Measurements from ENCODE around the gene KCNC1. TPM values are rescaled to one million over a fixed set of nuclear protein-coding genes. Genes with fewer than 3 reads are reported as not detected.
A peak's percentile ranks its signal among the peaks of the same experiment; 100 is the strongest.

KCNC1 gene
- total and polyA plus RNA-seq, 7 experiments from 2014 or later: not detected

DNA sequence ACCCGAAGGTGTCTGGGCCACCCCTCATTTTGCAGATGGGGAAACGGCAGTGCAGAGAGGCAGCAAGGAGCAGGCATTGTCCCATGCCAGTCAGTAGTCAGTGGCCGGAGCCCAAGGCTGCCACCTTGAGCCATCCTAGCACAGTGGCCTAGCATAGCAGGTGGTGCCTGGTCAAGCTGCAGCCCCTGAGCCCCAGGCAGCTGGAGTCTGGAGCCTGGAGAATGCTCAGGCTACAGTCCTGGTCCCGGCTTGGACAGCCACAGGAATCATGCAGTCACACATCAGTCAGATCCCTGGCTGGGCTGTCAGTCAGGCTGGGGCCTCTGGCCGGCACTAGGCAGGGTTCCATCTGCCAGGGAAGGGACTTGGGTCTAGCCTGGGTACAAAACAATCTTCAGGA is 18.6 kb downstream of the KCNC1 start:
- H3K36me3 Mint-ChIP-seq: no peaks in the 10 kb centered on the region
- ChIA-PET POLR2A (no interaction called here), CTCF (interaction anchor here (0.6 kb wide), 1 partner anchor 1422 kb away, joined by 3 read pairs; no protein-coding TSS in a partner anchor)
- Histone ChIP-seq H3K36me3 (ENCODE audit: control insufficient read depth in 2 of 3, insufficient read depth in 3 of 3, low read length in 3 of 3) (no peaks in the 10 kb centered on the region), H3K9me3 (ENCODE audit: control insufficient read depth in 2 of 3, low read length in 3 of 3) (no peaks in the 10 kb centered on the region), H3K4me1 (ENCODE audit: control insufficient read depth in 2 of 2, insufficient read depth in 2 of 2, low read length in 2 of 2) (no peaks in the 10 kb centered on the region), H3K4me3 (ENCODE audit: low read length) (no peak overlapping the region), H3K27me3 (ENCODE audit: control insufficient read depth in 2 of 2, insufficient read depth in 2 of 2, low read length in 2 of 2) (no peaks in the 10 kb centered on the region), H3K27ac (ENCODE audit: low read depth, low read length) (no peak overlapping the region)
- intact Hi-C loops (cut with micrococcal nuclease): no loop called here
- DNase-seq (no peak), ATAC-seq (no peak)
- no peaks in the 10 kb centered on the region for H3K9me3 Mint-ChIP-seq
- no peak overlapping the region for H3K27ac Mint-ChIP-seq
- H3K4me3 Mint-ChIP-seq: no peak overlapping the region
- peaks cover 6 to 19% (median 13%) of the 10 kb centered on the region in 5 donors for H3K27me3 Mint-ChIP-seq
- H3K4me1 Mint-ChIP-seq: peaks cover 0 to 4% (median 0%) of the 10 kb centered on the region in 7 donors

DNA sequence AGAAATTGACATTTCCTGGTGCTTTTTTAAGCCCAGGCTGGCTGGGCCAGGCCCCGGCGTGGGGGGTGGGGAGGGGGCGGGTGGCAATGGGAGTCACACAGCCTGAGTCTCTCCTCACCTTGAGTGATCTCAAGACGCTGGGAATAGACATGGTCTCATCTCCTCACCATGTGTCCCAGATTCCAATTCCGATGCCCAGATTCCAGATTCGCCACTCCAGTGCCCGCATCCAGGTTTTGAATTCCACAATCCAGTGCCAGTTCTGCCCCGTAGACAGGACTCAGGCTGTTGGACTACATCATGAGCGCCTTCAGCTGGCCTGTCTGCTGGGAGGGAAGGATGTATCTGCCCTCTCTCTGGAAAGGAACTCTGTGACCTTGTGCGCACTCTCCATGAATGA is 19.1 kb downstream of the KCNC1 start:
- POLR2A ChIA-PET: no interaction called here
- no peaks in the 10 kb centered on the region for H3K27me3 ChIP-seq (ENCODE audit: control insufficient read depth in 2 of 2, insufficient read depth in 2 of 2, low read length in 2 of 2)
- Mint-ChIP-seq H3K36me3 (no peaks in the 10 kb centered on the region), H3K27me3 (peaks cover 6 to 19% (median 11%) of the 10 kb centered on the region in 5 donors), H3K27ac (no peak overlapping the region), H3K9me3 (no peaks in the 10 kb centered on the region), H3K4me3 (no peak overlapping the region), H3K4me1 (peaks cover 0 to 4% (median 0%) of the 10 kb centered on the region in 7 donors)
- H3K9me3 ChIP-seq (ENCODE audit: control insufficient read depth in 2 of 3, low read length in 3 of 3): no peaks in the 10 kb centered on the region
- H3K4me1 ChIP-seq (ENCODE audit: control insufficient read depth in 2 of 2, insufficient read depth in 2 of 2, low read length in 2 of 2): no peaks in the 10 kb centered on the region
- ATAC-seq (no peak), DNase-seq (no peak)
- no peak overlapping the region for H3K27ac ChIP-seq (ENCODE audit: low read depth, low read length)
- H3K4me3 ChIP-seq (ENCODE audit: low read length): no peak overlapping the region
- H3K36me3 ChIP-seq (ENCODE audit: control insufficient read depth in 2 of 3, insufficient read depth in 3 of 3, low read length in 3 of 3): no peaks in the 10 kb centered on the region
- intact Hi-C loops (cut with micrococcal nuclease): no loop called here
- CTCF ChIA-PET: no interaction called here

- no peak for ATAC-seq
- intact Hi-C loops (cut with micrococcal nuclease): no loop called here
- no peaks in the 10 kb centered on the region for H3K4me1 ChIP-seq (ENCODE audit: control insufficient read depth in 2 of 2, insufficient read depth in 2 of 2, low read length in 2 of 2)
- no peaks in the 10 kb centered on the region for H3K36me3 ChIP-seq (ENCODE audit: control insufficient read depth in 2 of 3, insufficient read depth in 3 of 3, low read length in 3 of 3)
- Mint-ChIP-seq H3K4me3 (no peak overlapping the region), H3K27ac (no peak overlapping the region), H3K9me3 (no peaks in the 10 kb centered on the region), H3K4me1 (peaks cover 0 to 4% (median 0%) of the 10 kb centered on the region in 7 donors), H3K27me3 (peaks cover 6 to 19% (median 10%) of the 10 kb centered on the region in 5 donors), H3K36me3 (no peaks in the 10 kb centered on the region)
- H3K4me3 ChIP-seq (ENCODE audit: low read length): no peak overlapping the region
- CTCF ChIA-PET: no interaction called here
- no peak overlapping the region for H3K27ac ChIP-seq (ENCODE audit: low read depth, low read length)
- no peaks in the 10 kb centered on the region for H3K9me3 ChIP-seq (ENCODE audit: control insufficient read depth in 2 of 3, low read length in 3 of 3)
- no peaks in the 10 kb centered on the region for H3K27me3 ChIP-seq (ENCODE audit: control insufficient read depth in 2 of 2, insufficient read depth in 2 of 2, low read length in 2 of 2)
- DNase-seq: no peak
- POLR2A ChIA-PET: no interaction called here
These were observed 21.3 kb downstream of the KCNC1 start for GRCh38 chr11:17755891-17756290.

DNA sequence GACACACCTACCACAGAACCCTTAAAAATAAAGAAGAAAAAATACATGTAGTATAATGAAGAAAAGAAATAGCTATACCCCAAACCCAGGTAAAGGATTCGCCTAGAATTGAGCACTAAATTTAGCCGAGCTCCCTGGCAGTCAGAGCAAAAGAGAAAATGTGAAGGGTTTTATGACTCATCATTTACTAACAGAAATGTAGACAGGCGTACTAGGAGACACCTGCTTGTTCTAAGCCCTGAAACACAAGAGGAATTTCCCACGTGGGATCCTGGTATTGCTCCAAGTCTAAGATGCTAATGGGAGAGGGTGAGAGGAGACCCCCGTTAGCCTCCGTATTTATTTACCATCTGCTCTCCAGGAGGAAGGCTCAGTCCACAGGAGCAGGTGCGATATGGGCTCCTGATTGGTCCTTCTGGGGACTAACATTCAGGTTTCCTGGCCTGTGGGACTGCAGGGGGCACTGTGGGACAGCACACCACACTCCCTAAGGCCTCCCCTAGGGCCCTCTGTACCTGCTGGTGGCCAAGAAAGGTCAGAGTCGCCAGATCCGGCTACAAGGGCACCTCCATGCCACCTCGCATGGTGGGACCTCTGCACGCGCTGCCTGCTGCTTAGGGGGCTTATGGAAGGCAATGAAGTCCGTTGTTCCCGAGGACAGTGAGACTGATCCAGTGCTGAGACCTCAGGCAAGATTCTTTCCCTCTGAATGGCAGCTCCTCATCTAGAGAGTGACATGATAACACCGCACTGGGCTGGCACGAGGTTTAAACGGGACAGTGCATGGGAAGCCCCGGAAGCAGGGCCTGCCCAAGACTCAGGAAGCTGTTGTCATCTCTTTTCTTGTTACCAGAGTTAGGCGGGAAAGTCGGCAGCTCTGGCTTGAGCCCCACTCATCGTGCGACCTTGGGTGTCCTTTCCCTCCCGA is 25.8 kb downstream of the KCNC1 start:
- Mint-ChIP-seq H3K27me3 (peaks cover 0 to 6% (median 4%) of the 10 kb centered on the region in 5 donors), H3K4me3 (no peak overlapping the region), H3K4me1 (no peaks in the 10 kb centered on the region), H3K27ac (no peak overlapping the region), H3K9me3 (no peaks in the 10 kb centered on the region), H3K36me3 (no peaks in the 10 kb centered on the region)
- intact Hi-C loops (cut with micrococcal nuclease): no loop called here
- Histone ChIP-seq H3K4me3 (ENCODE audit: low read length) (no peak overlapping the region), H3K4me1 (ENCODE audit: control insufficient read depth in 2 of 2, insufficient read depth in 2 of 2, low read length in 2 of 2) (no peaks in the 10 kb centered on the region), H3K9me3 (ENCODE audit: control insufficient read depth in 2 of 3, low read length in 3 of 3) (no peaks in the 10 kb centered on the region), H3K27ac (ENCODE audit: low read depth, low read length) (no peak overlapping the region), H3K36me3 (ENCODE audit: control insufficient read depth in 2 of 3, insufficient read depth in 3 of 3, low read length in 3 of 3) (no peaks in the 10 kb centered on the region), H3K27me3 (ENCODE audit: control insufficient read depth in 2 of 2, insufficient read depth in 2 of 2, low read length in 2 of 2) (no peaks in the 10 kb centered on the region)
- POLR2A ChIA-PET: no interaction called here
- no peak for ATAC-seq
- no peak for DNase-seq
- CTCF ChIA-PET: interaction anchor here (1.1 kb wide), 1 partner anchor 219 kb away, joined by 4 read pairs; no protein-coding TSS in a partner anchor

DNA sequence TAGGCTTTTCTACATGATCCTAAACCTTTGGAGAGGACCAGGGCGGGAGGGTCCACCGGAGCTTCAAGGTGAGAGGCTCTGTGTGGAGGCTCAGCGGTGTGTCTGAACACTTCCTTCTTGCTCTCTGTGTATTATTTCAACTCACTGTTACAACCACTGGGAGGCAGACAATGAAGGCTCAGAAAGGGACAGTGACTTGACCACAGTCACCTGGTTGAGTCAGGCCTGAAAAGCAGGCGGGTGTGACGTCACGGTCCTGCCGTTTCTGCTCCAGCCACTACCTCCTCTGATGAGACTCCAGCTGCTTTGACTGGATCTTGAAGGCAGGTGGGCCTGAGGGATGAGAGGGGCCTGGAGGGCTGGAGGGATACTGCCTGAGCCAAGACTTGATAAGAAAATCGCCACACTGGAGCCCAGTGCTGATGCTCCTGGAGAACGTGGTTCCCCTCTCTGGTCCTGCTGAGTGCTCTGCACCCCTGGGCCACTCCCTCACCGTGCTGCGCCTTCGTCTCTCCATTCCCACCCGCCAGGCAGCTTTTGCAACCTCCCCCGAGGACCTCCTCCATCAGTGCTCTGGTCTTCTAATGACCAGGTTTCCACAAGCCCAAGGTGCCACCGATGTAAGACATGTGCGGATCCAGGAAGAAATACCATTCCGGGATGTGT is 27.9 kb downstream of the KCNC1 start:
- H3K27ac Mint-ChIP-seq: no peak overlapping the region
- Histone ChIP-seq H3K27me3 (ENCODE audit: control insufficient read depth in 2 of 2, insufficient read depth in 2 of 2, low read length in 2 of 2) (no peaks in the 10 kb centered on the region), H3K36me3 (ENCODE audit: control insufficient read depth in 2 of 3, insufficient read depth in 3 of 3, low read length in 3 of 3) (no peaks in the 10 kb centered on the region), H3K9me3 (ENCODE audit: control insufficient read depth in 2 of 3, low read length in 3 of 3) (no peaks in the 10 kb centered on the region), H3K4me3 (ENCODE audit: low read length) (no peak overlapping the region), H3K4me1 (ENCODE audit: control insufficient read depth in 2 of 2, insufficient read depth in 2 of 2, low read length in 2 of 2) (no peaks in the 10 kb centered on the region), H3K27ac (ENCODE audit: low read depth, low read length) (no peak overlapping the region)
- no peaks in the 10 kb centered on the region for H3K27me3 Mint-ChIP-seq
- ATAC-seq (no peak), DNase-seq (no peak)
- H3K36me3 Mint-ChIP-seq: no peaks in the 10 kb centered on the region
- no peak overlapping the region for H3K4me3 Mint-ChIP-seq
- H3K4me1 Mint-ChIP-seq: no peaks in the 10 kb centered on the region
- intact Hi-C loops (cut with micrococcal nuclease): no loop called here
- ChIA-PET CTCF (interaction anchor here (0.6 kb wide), 1 partner anchor 1002 kb away, joined by 3 read pairs; no protein-coding TSS in a partner anchor), POLR2A (no interaction called here)
- H3K9me3 Mint-ChIP-seq: no peaks in the 10 kb centered on the region

DNA sequence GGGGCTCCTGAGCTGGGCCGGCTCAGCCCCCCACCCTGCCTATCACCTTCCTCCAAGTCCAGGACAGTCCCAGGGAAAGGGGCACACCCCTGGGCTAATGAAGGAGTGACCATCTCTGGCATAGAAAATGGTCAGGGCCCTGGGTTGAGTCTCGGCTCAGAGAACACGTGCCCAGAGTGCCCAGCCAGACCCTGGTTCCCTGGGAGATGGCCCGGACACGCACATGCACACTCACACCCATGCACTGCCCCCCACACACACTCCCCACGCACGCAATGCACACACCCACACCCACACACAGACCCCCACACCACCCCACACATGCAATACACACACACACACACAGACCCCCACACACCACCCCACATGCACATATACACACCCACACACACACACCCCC is 28.7 kb downstream of the KCNC1 start:
- ATAC-seq (no peak), DNase-seq (no peak)
- ChIA-PET CTCF (no interaction called here), POLR2A (no interaction called here)
- H3K27me3 Mint-ChIP-seq: no peaks in the 10 kb centered on the region
- H3K36me3 Mint-ChIP-seq: no peaks in the 10 kb centered on the region
- H3K4me3 Mint-ChIP-seq: no peak overlapping the region
- Histone ChIP-seq H3K9me3 (ENCODE audit: control insufficient read depth in 2 of 3, low read length in 3 of 3) (no peaks in the 10 kb centered on the region), H3K4me1 (ENCODE audit: control insufficient read depth in 2 of 2, insufficient read depth in 2 of 2, low read length in 2 of 2) (no peaks in the 10 kb centered on the region), H3K4me3 (ENCODE audit: low read length) (no peak overlapping the region), H3K27ac (ENCODE audit: low read depth, low read length) (no peak overlapping the region), H3K27me3 (ENCODE audit: control insufficient read depth in 2 of 2, insufficient read depth in 2 of 2, low read length in 2 of 2) (no peaks in the 10 kb centered on the region), H3K36me3 (ENCODE audit: control insufficient read depth in 2 of 3, insufficient read depth in 3 of 3, low read length in 3 of 3) (no peaks in the 10 kb centered on the region)
- peak overlapping the region in 1 of 9 donors; percentile 21 for H3K27ac Mint-ChIP-seq
- intact Hi-C loops (cut with micrococcal nuclease): no loop called here
- no peaks in the 10 kb centered on the region for H3K4me1 Mint-ChIP-seq
- H3K9me3 Mint-ChIP-seq: no peaks in the 10 kb centered on the region
